ENCODE results near the gene RORB.

Gene RORB

GRCh38 chr9:74719306-74719705 lies 222.2 kb downstream of the RORB start:
- Mint-ChIP-seq H3K4me3 (no peak overlapping the region), H3K9me3 (no peaks in the 10 kb centered on the region), H3K36me3 (ENCODE audit: insufficient read depth) (no peaks in the 10 kb centered on the region), H3K4me1 (ENCODE audit: low read depth in 2 of 2) (no peaks in the 10 kb centered on the region), H3K27ac (no peak overlapping the region), H3K27me3 (peaks cover 2 to 29% of the 10 kb centered on the region in 2 donors)
- DNase-seq (no peak), ATAC-seq (replicated peaks) (no peak)

GRCh38 chr9:74721696-74722660 lies 224.8 kb downstream of the RORB start:
- no peak overlapping the region for H3K4me3 Mint-ChIP-seq
- H3K36me3 Mint-ChIP-seq (ENCODE audit: insufficient read depth), result no peaks in the 10 kb centered on the region
- H3K9me3 Mint-ChIP-seq, result no peaks in the 10 kb centered on the region
- ATAC-seq (replicated peaks) (no peak), DNase-seq (no peak)
- H3K27me3 Mint-ChIP-seq, result peaks cover 15 to 27% of the 10 kb centered on the region in 2 donors
- no peaks in the 10 kb centered on the region for H3K4me1 Mint-ChIP-seq (ENCODE audit: low read depth in 2 of 2)
- no peak overlapping the region for H3K27ac Mint-ChIP-seq

- Mint-ChIP-seq H3K27me3 (peaks cover 13 to 26% of the 10 kb centered on the region in 2 donors), H3K4me1 (ENCODE audit: low read depth in 2 of 2) (no peaks in the 10 kb centered on the region), H3K4me3 (no peak overlapping the region), H3K27ac (no peak overlapping the region), H3K36me3 (ENCODE audit: insufficient read depth) (no peaks in the 10 kb centered on the region), H3K9me3 (no peaks in the 10 kb centered on the region)
- DNase-seq (no peak), ATAC-seq (replicated peaks) (no peak)
Observed at GRCh38 chr9:74724317-74724716, 227.2 kb downstream of the RORB start.

GRCh38 chr9:74726581-74726980 lies 229.4 kb downstream of the RORB start:
- no peak for ATAC-seq (replicated peaks)
- no peaks in the 10 kb centered on the region for H3K9me3 Mint-ChIP-seq
- H3K27me3 Mint-ChIP-seq, result peaks cover 5 to 26% of the 10 kb centered on the region in 2 donors
- DNase-seq, result no peak
- H3K36me3 Mint-ChIP-seq (ENCODE audit: insufficient read depth), result no peaks in the 10 kb centered on the region
- H3K4me1 Mint-ChIP-seq (ENCODE audit: low read depth in 2 of 2), result no peaks in the 10 kb centered on the region
- H3K4me3 Mint-ChIP-seq, result no peak overlapping the region
- H3K27ac Mint-ChIP-seq, result no peak overlapping the region

GRCh38 chr9:74728176-74728575 lies 231.0 kb downstream of the RORB start:
- H3K27me3 Mint-ChIP-seq, result peaks cover 5 to 26% of the 10 kb centered on the region in 2 donors
- ATAC-seq (replicated peaks) (no peak), DNase-seq (no peak)
- no peak overlapping the region for H3K4me3 Mint-ChIP-seq
- no peaks in the 10 kb centered on the region for H3K36me3 Mint-ChIP-seq (ENCODE audit: insufficient read depth)
- no peaks in the 10 kb centered on the region for H3K4me1 Mint-ChIP-seq (ENCODE audit: low read depth in 2 of 2)
- no peaks in the 10 kb centered on the region for H3K9me3 Mint-ChIP-seq
- no peak overlapping the region for H3K27ac Mint-ChIP-seq

GRCh38 chr9:74729136-74729695 lies 232.1 kb downstream of the RORB start:
- DNase-seq (no peak), ATAC-seq (replicated peaks) (no peak)
- Mint-ChIP-seq H3K4me1 (ENCODE audit: low read depth in 2 of 2) (no peaks in the 10 kb centered on the region), H3K9me3 (no peaks in the 10 kb centered on the region), H3K4me3 (no peak overlapping the region), H3K27me3 (peaks cover 5 to 25% of the 10 kb centered on the region in 2 donors), H3K36me3 (ENCODE audit: insufficient read depth) (no peaks in the 10 kb centered on the region), H3K27ac (no peak overlapping the region)

- H3K27ac Mint-ChIP-seq, result no peak overlapping the region
- DNase-seq (no peak), ATAC-seq (replicated peaks) (no peak)
- peaks cover 6 to 16% of the 10 kb centered on the region in 2 donors for H3K27me3 Mint-ChIP-seq
- peaks cover 3 to 4% of the 10 kb centered on the region in 2 donors for H3K4me1 Mint-ChIP-seq (ENCODE audit: low read depth in 2 of 2)
- no peak overlapping the region for H3K4me3 Mint-ChIP-seq
- H3K9me3 Mint-ChIP-seq, result no peaks in the 10 kb centered on the region
- H3K36me3 Mint-ChIP-seq (ENCODE audit: insufficient read depth), result no peaks in the 10 kb centered on the region
Observed at GRCh38 chr9:74735761-74736160, 238.6 kb downstream of the RORB start.

- Mint-ChIP-seq H3K36me3 (ENCODE audit: insufficient read depth) (no peaks in the 10 kb centered on the region), H3K27me3 (peaks cover 13 to 24% of the 10 kb centered on the region in 2 donors), H3K27ac (no peak overlapping the region), H3K9me3 (no peaks in the 10 kb centered on the region), H3K4me1 (ENCODE audit: low read depth in 2 of 2) (peaks cover 3 to 4% of the 10 kb centered on the region in 2 donors), H3K4me3 (no peak overlapping the region)
- DNase-seq, result no peak
- ATAC-seq (replicated peaks), result no peak
Observed at GRCh38 chr9:74736646-74737045, 239.5 kb downstream of the RORB start.

GRCh38 chr9:74742191-74742790 lies 245.2 kb downstream of the RORB start:
- Mint-ChIP-seq H3K9me3 (no peaks in the 10 kb centered on the region), H3K4me1 (ENCODE audit: low read depth in 2 of 2) (no peaks in the 10 kb centered on the region), H3K27me3 (peaks cover 45 to 60% of the 10 kb centered on the region in 2 donors), H3K36me3 (ENCODE audit: insufficient read depth) (no peaks in the 10 kb centered on the region), H3K4me3 (no peak overlapping the region), H3K27ac (no peak overlapping the region)
- ATAC-seq (replicated peaks) (no peak), DNase-seq (no peak)

Data from effector memory CD8-positive, alpha-beta T cell (primary cell).